HepG2 (cell line): ENCODE measurements around the gene FBXO48. TPM values are rescaled to one million over a fixed set of nuclear protein-coding genes. Genes with fewer than 3 reads are reported as not detected.
A peak's percentile ranks its signal among the peaks of the same experiment; 100 is the strongest.

Experiments
- JUND ChIP-seq: sonication (generic); formaldehyde crosslinking; IDR thresholded peaks from 2 replicates; pipeline ENCODE4 v1.8.0; 2022; ENCODE audit warnings: mild to moderate bottlenecking, missing genetic modification reagents
- KAT7 ChIP-seq: IDR thresholded peaks from 2 replicates; pipeline ENCODE4 v1.6.1; 2018; ENCODE audit warnings: borderline replicate concordance, missing compliant biosample characterization
- MAFG ChIP-seq: sonication (generic); formaldehyde crosslinking; IDR thresholded peaks from 2 replicates; pipeline ENCODE4 v1.5.1; 2020; ENCODE audit warnings: mild to moderate bottlenecking, missing genetic modification reagents
- NKX3-1 ChIP-seq: sonication (generic); formaldehyde crosslinking; IDR thresholded peaks from 2 replicates; pipeline ENCODE4 v1.5.0; 2020; ENCODE audit warnings: missing genetic modification reagents
- PHF20 ChIP-seq: sonication (generic); formaldehyde crosslinking; IDR thresholded peaks from 2 replicates; pipeline ENCODE4 v1.5.0; 2020; ENCODE audit warnings: mild to moderate bottlenecking, missing genetic modification reagents
- ZBTB42 ChIP-seq: sonication (generic); formaldehyde crosslinking; IDR thresholded peaks from 2 replicates; pipeline ENCODE4 v1.5.0; 2020; ENCODE audit warnings: mild to moderate bottlenecking, missing genetic modification reagents
- ZC3H13 ChIP-seq: sonication (generic); formaldehyde crosslinking; IDR thresholded peaks from 2 replicates; pipeline ENCODE4 v1.8.1; 2023; ENCODE audit warnings: mild to moderate bottlenecking, missing genetic modification reagents, moderate library complexity
- ZFP36 ChIP-seq: fragments of 150-350 bp; IDR thresholded peaks from 2 replicates; pipeline ENCODE4 v1.6.1; 2018; ENCODE audit warnings: borderline replicate concordance, low read length, low read depth; ENCODE audit not compliant: partially characterized antibody
- ZFP62 ChIP-seq: sonication (generic); formaldehyde crosslinking; IDR thresholded peaks from 2 replicates; pipeline ENCODE4 v1.4.0; 2020; ENCODE audit warnings: missing genetic modification reagents
- ZKSCAN5 ChIP-seq: sonication (generic); formaldehyde crosslinking; IDR thresholded peaks from 2 replicates; pipeline ENCODE4 v1.5.1; 2020; ENCODE audit warnings: mild to moderate bottlenecking, missing genetic modification reagents
- ZMYM2 ChIP-seq: sonication (generic); formaldehyde crosslinking; IDR thresholded peaks from 2 replicates; pipeline ENCODE4 v1.8.0; 2022; ENCODE audit warnings: mild to moderate bottlenecking, missing genetic modification reagents
- ZNF3 ChIP-seq: IDR thresholded peaks from 2 replicates; pipeline ENCODE4 v1.7.0; 2017; ENCODE audit warnings: inconsistent platforms
- ZNF549 ChIP-seq: sonication (generic); formaldehyde crosslinking; IDR thresholded peaks from 2 replicates; pipeline ENCODE4 v1.5.0; 2020; ENCODE audit warnings: missing genetic modification reagents
- ZSCAN20 ChIP-seq: sonication (generic); formaldehyde crosslinking; IDR thresholded peaks from 2 replicates; pipeline ENCODE4 v1.4.0; 2020; ENCODE audit warnings: missing genetic modification reagents, mild to moderate bottlenecking, borderline replicate concordance
- polyA plus RNA-seq, 8 experiments: library from polyadenylated mRNA; depleted of rRNA in 3 of 8; stranded (reverse) in 7 of 8; unstranded in 1 of 8; fragments of >200 nt; fragmentation: Illumina TruSeq in 4 of 8; extraction: Trizol in 4 of 8; gene quantifications; 2 replicates each; pipeline versions ENCODE4 v1.2.1 to v1.2.3, GENCODE V29; 2011 to 2016; ENCODE audit warnings: low read depth in 4 of 8, missing spikeins in 1 of 8, mixed read lengths in 1 of 8; ENCODE audit not compliant: insufficient read depth in 1 of 8
- total RNA-seq, 5 experiments: library from RNA; depleted of rRNA; stranded (reverse); fragments of >200 nt; fragmentation: Illumina TruSeq; extraction: Trizol; gene quantifications; 2 replicates each; pipeline ENCODE4 v1.2.3, GENCODE V29; 2016; ENCODE audit warnings: low read depth in 1 of 5
- TF ChIP-seq, protein P1 (sequence below): sonication (generic); formaldehyde crosslinking; IDR thresholded peaks from 2 replicates; pipeline ENCODE4 v1.5.0; 2020; ENCODE audit warnings: mild to moderate bottlenecking, missing genetic modification reagents, borderline replicate concordance
- TF ChIP-seq, protein P2 (sequence below): sonication (generic); formaldehyde crosslinking; IDR thresholded peaks from 2 replicates; pipeline ENCODE4 v1.8.0; 2022; ENCODE audit warnings: mild to moderate bottlenecking, missing genetic modification reagents, borderline replicate concordance
- TF ChIP-seq, protein P3 (sequence below): sonication (generic); formaldehyde crosslinking; IDR thresholded peaks from 2 replicates; pipeline ENCODE4 v1.5.0; 2020; ENCODE audit warnings: missing genetic modification reagents
- TF ChIP-seq, protein P4 (sequence below): sonication (generic); formaldehyde crosslinking; IDR thresholded peaks from 2 replicates; pipeline ENCODE4 v1.8.1; 2023; ENCODE audit warnings: mild to moderate bottlenecking, missing genetic modification reagents
- TF ChIP-seq, protein P5 (sequence below): sonication (generic); formaldehyde crosslinking; IDR thresholded peaks from 2 replicates; pipeline ENCODE4 v1.4.0; 2020; ENCODE audit warnings: missing genetic modification reagents

The FBXO48 gene
- total and polyA plus RNA-seq, 2 of the 13 experiments (the other 11 are each of a cell fraction or from before 2014, with no cell fraction given): 0.42 to 1.1 TPM

DNA sequence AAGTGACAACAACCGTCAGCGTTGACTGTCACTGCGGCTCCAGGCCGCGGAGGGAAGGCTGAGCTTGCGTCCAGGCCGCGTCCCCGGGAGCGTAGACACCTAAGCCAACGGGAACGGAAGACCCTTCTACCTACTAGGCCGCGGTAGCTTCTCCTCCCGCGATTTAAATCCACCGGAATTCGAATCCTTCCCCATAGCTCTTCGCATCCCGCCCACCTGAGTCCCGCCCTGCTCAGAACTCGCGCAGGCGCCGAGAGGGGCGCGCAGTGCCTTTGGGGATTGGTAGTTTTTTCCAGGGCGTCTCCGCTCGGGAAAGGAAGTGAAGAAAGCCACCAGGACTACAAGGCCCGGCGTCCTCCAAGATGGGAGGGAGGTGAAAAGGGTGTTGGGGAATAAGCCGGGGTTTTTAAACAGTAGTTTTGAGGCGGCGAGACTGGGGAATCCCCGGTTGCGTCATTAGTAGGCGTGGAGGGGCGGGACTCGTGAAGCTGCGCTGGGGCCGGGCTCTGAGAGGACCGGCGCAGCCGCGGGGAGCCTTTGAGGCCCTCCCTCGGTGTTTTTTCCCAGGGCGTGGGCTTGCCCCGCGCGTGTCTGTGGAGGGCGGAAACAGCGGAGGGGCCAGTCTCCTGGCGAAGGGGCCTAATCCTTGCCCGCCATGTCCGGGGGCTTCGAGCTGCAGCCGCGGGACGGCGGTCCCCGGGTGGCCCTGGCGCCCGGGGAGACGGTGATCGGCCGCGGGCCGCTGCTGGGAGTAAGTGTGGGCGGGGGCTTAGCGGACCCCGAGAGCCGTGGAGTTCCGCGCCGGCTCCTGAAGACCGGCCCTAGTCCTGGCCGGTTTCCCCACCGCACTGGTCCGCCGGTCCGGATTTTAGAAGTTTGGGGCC, at the start of gene FBXO48, which contains the start of gene APLF (continued):
- TF ChIP-seq MAFG (CRISPR knock-in tag) (no peak), ZFP62 (CRISPR knock-in tag) (peak; percentile 71; the same call in 1 of the 2 replicates), NKX3-1 (CRISPR knock-in tag) (no peak; the same call in none of the 2 replicates), PHF20 (CRISPR knock-in tag) (peak; percentile 45; the same call in 1 of the 2 replicates), JUND (CRISPR knock-in tag) (no peak), ZKSCAN5 (no peak), KAT7 (CRISPR knock-in tag) (peak; percentile 55; the same call in 1 of the 2 replicates), ZNF549 (CRISPR knock-in tag) (no peak), ZFP36 (no peak), ZBTB42 (CRISPR knock-in tag) (peak; percentile 78; the same call in 1 of the 2 replicates), ZNF3 (0 out of 2 replicates have a peak, but pooled peaks have one; percentile 50), ZMYM2 (peak; percentile 70; the same call in 1 of the 2 replicates), ZC3H13 (no peak), ZSCAN20 (CRISPR knock-in tag) (peak; percentile 87; the same call in 1 of the 2 replicates)
- TF ChIP-seq, protein P1, sequence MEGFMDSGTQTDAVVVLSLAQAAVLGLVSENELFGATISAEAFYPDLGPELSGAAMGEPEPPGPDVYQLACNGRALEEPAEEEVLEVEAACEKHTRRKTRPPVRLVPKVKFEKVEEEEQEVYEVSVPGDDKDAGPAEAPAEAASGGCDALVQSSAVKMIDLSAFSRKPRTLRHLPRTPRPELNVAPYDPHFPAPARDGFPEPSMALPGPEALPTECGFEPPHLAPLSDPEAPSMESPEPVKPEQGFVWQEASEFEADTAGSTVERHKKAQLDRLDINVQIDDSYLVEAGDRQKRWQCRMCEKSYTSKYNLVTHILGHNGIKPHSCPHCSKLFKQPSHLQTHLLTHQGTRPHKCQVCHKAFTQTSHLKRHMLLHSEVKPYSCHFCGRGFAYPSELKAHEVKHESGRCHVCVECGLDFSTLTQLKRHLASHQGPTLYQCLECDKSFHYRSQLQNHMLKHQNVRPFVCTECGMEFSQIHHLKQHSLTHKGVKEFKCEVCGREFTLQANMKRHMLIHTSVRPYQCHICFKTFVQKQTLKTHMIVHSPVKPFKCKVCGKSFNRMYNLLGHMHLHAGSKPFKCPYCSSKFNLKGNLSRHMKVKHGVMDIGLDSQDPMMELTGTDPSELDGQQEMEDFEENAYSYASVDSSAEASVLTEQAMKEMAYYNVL (CRISPR knock-in tag): no peak; the same call in 1 of the 2 replicates
- TF ChIP-seq, protein P2, sequence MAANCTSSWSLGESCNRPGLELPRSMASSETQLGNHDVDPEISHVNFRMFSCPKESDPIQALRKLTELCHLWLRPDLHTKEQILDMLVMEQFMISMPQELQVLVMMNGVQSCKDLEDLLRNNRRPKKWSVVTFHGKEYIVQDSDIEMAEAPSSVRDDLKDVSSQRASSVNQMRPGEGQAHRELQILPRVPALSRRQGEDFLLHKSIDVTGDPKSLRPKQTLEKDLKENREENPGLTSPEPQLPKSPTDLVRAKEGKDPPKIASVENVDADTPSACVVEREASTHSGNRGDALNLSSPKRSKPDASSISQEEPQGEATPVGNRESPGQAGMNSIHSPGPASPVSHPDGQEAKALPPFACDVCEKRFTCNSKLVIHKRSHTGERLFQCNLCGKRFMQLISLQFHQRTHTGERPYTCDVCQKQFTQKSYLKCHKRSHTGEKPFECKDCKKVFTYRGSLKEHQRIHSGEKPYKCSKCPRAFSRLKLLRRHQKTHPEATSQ (CRISPR knock-in tag): peak; percentile 60; the same call in 1 of the 2 replicates
- TF ChIP-seq, protein P3, sequence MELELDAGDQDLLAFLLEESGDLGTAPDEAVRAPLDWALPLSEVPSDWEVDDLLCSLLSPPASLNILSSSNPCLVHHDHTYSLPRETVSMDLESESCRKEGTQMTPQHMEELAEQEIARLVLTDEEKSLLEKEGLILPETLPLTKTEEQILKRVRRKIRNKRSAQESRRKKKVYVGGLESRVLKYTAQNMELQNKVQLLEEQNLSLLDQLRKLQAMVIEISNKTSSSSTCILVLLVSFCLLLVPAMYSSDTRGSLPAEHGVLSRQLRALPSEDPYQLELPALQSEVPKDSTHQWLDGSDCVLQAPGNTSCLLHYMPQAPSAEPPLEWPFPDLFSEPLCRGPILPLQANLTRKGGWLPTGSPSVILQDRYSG: peak; percentile 65; the same call in 1 of the 2 replicates
- TF ChIP-seq, protein P4, sequence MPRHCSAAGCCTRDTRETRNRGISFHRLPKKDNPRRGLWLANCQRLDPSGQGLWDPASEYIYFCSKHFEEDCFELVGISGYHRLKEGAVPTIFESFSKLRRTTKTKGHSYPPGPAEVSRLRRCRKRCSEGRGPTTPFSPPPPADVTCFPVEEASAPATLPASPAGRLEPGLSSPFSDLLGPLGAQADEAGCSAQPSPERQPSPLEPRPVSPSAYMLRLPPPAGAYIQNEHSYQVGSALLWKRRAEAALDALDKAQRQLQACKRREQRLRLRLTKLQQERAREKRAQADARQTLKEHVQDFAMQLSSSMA: no peak
- TF ChIP-seq, protein P5, sequence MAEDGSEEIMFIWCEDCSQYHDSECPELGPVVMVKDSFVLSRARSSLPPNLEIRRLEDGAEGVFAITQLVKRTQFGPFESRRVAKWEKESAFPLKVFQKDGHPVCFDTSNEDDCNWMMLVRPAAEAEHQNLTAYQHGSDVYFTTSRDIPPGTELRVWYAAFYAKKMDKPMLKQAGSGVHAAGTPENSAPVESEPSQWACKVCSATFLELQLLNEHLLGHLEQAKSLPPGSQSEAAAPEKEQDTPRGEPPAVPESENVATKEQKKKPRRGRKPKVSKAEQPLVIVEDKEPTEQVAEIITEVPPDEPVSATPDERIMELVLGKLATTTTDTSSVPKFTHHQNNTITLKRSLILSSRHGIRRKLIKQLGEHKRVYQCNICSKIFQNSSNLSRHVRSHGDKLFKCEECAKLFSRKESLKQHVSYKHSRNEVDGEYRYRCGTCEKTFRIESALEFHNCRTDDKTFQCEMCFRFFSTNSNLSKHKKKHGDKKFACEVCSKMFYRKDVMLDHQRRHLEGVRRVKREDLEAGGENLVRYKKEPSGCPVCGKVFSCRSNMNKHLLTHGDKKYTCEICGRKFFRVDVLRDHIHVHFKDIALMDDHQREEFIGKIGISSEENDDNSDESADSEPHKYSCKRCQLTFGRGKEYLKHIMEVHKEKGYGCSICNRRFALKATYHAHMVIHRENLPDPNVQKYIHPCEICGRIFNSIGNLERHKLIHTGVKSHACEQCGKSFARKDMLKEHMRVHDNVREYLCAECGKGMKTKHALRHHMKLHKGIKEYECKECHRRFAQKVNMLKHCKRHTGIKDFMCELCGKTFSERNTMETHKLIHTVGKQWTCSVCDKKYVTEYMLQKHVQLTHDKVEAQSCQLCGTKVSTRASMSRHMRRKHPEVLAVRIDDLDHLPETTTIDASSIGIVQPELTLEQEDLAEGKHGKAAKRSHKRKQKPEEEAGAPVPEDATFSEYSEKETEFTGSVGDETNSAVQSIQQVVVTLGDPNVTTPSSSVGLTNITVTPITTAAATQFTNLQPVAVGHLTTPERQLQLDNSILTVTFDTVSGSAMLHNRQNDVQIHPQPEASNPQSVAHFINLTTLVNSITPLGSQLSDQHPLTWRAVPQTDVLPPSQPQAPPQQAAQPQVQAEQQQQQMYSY (CRISPR knock-in tag): 0 out of 2 replicates have a peak, but pooled peaks have one; percentile 14
